Inflammatory macrophage treated with lipopolysaccharide for 4 hours (primary cell): ENCODE measurements around the gene CRY1.
"Not testable (repeated sequence)": the region's sequence is repeated elsewhere in the genome, so short reads cannot be mapped to it uniquely, and the experiment has no call there.

Source experiments
- DNase-seq: peaks from one replicate; pipeline ENCODE4 v3.0.0-alpha.2; 2020

The CRY1 gene

GRCh38 chr12:107064243-107064642 lies 29.1 kb downstream of the CRY1 start:
- DNase-seq, result no peak

DNA sequence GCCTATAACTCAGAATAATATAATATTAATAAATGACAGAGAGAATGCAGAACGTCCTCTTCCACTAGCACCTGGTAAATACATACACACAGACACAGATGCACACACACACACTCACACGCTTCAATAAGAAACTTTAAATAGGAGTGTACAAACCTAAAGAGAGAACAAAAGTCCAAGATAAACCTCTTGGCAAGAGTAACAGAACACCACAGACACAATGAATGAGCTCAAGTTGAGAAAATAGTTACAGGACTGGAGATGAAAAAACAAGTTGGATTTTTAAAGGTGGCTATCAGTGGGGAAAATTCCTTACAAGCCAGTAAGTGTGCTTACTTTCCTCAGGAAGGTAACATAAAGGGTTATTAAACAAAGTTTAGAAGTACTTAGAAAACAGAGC lies 35.2 kb downstream of the CRY1 start:
- no peak for DNase-seq

DNA sequence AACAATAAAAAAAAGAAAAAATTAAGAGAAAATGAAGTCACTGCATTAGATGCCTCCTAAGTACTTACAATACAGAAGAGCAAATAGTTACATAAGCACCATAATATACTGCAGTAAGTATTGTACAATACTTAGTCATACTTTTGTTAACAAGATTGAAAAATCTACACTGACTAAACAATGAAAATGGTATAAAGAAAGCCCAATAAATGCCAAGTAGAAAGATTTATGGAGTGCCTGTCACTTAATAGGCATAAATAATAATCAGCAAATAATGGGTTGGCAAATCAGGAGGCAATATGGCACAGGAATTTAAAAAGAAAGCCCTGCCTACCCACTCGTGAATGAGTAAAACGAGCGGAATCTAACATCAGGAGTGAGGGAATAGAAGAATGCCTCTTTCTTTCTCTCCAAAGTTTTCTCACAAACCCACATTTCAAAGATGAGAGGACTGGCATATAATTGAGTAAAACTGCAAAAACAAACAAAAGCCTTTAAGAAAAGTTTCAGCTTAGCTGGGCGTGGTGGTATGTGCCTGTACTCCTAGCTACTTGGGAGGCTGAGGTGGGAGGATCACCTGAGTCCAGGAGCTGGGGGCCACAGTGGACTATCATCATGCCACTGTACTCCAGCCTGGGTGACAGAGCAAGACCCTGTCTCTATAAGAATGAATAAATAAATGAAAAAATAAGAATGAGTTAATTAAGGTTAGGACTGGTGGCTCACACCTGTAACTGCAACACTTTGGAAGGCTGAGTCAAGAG lies 36.1 kb downstream of the CRY1 start:
- no peak for DNase-seq

- no peak for DNase-seq
These were observed 39.6 kb downstream of the CRY1 start for GRCh38 chr12:107053709-107054108.

GRCh38 chr12:107045186-107045585 lies 48.2 kb downstream of the CRY1 start:
- DNase-seq, result no peak

DNA sequence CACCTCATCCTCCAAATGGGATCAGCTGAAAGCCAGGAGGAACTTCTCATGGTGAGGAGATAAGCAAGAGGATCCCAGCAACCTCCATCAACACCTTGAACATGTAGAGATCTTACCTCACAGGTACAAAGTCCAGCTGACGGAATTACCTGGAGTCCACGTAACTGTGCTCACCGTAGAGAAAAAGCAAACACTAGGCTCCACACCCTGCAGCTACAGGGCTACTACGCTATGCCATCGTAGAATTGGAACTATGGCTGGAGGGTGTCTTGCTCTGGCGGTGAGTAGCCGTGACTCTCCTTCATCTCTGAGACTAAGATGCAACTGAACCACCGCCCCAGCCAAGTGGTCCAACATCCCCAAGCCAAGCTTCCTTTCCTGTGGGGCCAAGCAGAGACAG lies 50.5 kb downstream of the CRY1 start:
- no peak for DNase-seq

- peak; percentile 15 for DNase-seq
These were observed 57.6 kb downstream of the CRY1 start for GRCh38 chr12:107035733-107036132.

DNA sequence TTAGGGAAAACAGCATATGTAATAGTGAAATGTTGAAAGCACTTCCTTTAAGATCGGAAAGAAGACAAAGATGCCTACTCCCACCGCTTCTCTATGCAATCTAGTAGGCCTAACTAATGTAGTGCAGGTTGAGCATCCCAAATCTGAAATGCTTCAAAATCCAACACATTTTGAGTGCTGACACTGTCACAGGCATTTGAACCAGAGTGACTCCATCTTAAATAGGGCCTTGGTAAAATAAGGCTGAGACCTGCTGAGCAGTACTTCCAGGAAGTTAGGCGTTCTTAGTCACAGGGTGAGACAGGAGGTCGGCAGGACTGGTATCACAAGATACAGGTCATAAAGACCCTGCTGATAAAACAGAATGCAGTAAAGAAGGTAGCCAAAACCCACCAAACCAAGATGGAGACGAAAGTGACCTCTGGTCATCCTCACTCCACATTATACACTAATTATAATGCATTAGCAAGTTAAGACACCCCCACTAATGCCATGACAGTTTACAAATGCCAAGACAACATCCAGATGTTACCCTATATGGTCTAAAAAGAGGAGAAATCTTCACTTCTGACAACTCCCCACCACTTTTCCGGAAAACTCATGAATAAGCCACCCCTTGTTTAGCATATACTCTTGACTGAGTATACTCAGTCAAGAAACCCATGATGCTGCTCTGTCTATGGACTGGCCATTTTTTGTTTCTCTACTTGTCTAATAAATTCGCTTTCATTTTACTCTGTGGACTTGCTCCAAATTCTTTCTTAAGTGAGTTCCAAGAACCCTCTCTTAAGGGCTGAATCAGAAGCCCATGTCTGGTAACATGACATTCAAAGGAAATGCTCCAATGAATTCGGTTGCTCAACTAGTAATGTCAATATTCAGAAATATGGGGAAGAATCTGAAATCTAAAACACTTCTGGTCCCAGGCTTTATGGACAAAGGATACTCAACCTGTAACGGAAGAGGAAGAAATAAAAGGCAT lies 59.3 kb downstream of the CRY1 start:
- DNase-seq, result no peak

- DNase-seq, result no peak
These were observed 61.1 kb downstream of the CRY1 start for GRCh38 chr12:107032266-107032665.

- DNase-seq, result no peak
These were observed 62.3 kb downstream of the CRY1 start for GRCh38 chr12:107031061-107031460.

DNA sequence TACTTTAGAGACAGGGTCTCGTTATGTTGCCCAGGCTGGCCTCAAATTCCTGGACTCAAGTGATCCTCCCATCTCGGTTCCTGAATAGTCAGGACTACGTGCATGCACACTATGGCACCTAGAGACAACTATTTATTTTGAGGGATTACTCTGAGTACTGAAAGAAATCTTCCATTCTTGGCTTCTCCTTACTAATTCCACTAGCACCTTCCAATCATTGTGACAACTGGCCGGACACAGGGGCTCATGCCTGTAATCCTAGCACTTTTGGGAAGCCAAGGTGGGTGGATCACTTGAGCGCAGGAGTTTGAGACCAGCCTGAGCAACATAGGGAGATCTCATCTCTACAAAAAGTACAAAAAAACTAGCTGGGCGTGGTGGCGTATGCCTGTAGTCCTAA lies 64.3 kb downstream of the CRY1 start:
- no peak for DNase-seq

DNA sequence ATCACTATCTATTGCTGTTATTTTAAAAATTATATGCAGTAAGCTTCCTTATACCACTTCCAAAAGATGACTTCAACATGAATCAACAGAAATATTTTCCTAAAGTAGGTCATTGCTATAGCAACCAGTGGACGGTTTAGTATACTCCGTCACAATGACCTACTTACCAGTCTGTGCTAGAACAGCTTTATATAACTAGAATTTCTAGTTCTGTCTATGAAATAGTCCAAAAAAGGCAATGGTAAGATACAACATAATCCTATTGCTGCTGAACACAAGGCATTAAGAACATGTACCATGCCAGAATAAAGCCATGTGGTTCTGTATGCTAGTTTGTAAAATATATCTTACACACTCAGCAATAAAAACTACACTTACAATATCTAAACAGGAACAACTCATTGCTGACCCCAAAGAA lies 65.7 kb downstream of the CRY1 start:
- peak; percentile 58 for DNase-seq

DNA sequence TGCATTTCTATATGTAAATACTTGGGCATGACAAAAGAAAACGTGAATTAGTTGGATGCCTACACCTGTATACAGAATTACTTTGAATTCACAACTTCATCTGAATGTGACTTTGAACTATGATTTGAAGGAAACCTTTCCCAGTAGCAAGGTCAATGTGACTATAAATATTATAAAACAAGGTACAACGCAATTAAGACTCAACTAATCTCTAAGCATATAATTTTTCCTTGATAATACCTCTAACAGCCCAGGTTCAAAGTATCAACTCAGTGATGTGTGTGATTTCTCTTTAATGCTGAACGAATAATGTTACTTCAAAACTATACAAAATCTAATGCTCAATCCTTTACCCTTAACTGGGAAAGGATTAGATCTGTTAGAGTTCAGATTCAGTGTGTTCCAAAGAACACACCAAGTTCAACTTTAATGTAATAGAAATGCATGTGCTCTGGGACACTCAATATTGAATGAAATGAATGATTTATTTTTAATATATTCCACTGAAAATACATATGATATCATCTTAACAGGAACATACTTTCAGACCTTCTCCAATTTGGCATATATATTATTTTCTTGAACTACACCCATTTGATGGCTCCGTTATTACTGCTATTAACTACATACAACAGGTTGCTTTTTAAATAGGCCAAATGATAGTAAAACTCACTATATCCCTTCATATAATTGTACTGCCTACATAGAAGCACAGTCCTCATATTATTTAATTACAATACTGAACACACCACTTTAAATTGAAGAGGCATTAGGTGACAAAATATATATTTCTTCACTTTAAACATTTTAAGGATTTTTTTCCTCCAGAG lies 66.3 kb downstream of the CRY1 start:
- no peak for DNase-seq

GRCh38 chr12:107026356-107026755 lies 67.0 kb downstream of the CRY1 start:
- DNase-seq, result not testable (repeated sequence)

DNA sequence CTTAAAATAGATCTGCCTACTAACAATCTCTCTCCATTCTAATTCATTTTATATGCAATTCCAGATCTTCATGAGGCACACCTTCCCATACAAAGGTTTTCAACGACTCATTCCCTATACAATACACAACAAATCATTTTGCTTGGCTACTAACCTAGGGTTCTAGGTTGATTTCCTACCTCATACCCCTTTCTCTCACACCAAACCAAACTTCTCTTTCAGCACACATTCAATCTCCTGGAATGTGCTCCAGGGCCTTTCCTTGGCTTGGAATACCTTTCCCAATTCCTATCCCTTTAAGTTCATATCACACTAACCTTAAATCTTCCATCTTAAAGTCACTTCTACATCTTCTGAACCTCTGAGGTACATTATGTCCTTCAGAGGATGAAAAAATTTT lies 67.7 kb downstream of the CRY1 start:
- DNase-seq, result no peak

DNA sequence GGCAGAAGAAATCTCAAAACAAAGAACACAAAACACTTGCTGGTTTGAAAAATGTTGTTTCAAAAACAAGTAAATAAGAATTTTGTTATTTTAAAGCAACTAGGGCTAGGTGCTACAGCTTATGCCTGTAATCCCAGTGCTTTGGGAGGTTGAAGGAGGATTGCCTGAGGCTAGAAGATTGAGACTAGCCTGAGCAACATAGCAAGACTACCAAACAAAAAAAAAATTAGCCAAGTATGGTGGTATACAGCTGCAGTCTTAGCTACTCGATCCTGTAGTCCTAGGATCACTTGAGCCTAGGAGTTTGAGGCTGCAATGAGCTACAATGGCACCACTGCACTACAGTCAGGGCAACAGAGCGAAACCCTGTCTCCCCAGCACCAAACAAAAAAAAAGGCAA lies 73.8 kb downstream of the CRY1 start:
- no peak for DNase-seq

DNA sequence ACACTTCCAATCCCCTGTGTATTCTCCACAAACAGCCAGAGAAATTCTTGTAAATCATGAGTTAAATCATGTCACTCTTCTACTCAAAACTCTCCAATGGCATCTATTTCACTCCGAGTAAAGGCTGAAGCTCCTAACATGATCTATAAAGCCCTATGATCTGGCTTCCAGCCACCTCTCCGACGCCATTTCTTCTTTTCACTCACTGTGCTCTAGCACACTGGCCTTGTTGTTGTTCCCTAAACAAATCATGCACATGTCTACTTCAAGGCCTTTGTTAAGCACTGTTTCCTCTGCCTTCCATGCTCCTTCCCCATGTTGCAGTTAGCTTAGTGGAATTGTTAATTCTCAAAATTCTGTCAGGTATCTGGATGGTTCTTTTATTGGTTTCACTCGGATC lies 76.3 kb downstream of the CRY1 start:
- DNase-seq, result no peak

- no peak for DNase-seq
These were observed 79.3 kb downstream of the CRY1 start for GRCh38 chr12:107014055-107014454.

DNA sequence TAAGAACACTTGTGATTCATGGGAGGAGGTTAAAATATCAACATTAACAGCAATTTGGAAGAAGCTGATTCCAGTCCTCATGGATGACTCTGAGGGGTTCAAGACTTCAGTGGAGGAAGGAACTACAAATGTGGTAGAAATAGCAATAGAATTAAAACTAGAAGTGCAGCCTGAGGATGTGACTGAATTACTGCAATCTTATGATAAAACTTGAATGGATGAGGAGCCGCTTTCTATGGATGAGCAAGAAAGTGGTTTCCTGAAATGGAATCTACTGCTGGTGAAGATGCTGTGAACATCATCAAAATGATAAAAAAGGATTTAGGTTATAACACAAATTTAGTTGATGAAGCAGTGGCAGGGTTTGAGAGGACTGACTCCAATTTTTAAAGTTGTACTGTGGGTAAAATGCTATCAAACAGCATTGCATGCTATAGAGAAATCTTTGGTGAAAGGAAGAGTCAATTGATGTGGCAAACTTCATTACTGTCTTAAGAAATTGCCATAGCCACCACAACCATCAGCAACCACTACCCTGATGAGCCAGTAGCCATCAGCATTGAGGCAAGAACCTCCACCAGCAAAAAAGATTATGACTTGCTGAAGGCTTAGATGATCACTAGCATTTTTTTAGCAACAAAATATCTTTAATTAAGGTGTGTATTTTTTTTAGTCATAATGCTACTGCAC lies 80.5 kb downstream of the CRY1 start:
- DNase-seq, result no peak

DNA sequence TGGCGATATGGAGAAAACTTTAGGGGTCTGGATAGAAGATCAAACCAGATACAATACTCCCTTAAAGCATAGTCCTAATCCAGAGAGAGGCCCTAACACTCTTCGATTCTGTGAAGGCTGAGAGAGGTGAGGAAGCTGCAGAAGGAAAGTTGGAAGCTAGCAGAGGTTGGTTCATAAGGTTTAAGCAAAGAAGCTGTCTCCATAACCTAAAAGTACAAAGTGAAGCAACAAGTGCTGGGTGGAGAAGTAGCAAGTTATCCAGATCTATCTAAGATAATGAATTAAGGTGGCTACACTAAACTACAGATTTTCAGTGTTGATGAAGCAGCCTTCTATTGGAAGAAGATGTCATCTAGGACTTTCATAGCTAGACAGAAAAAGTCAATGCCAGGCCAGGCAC lies 81.8 kb downstream of the CRY1 start:
- no peak for DNase-seq

DNA sequence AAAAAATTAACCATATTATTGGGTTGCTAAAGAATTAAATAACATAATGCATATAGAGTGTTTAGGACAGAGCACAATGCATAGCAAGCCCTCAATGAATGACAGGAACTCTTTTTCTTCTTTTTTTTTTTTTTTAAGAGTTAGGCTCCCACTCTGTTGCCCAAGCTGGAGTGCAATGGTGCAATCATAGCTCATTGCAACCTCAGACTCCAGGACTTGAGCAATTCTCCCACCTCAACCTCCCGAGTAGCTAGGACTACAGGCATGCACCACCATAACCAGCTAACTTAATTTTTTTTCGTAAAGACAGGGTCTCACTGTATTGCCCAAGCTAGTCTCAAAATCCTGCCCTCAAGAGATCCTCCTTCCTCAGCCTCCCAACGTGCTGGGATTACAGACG lies 85.9 kb downstream of the CRY1 start:
- DNase-seq, result no peak

DNA sequence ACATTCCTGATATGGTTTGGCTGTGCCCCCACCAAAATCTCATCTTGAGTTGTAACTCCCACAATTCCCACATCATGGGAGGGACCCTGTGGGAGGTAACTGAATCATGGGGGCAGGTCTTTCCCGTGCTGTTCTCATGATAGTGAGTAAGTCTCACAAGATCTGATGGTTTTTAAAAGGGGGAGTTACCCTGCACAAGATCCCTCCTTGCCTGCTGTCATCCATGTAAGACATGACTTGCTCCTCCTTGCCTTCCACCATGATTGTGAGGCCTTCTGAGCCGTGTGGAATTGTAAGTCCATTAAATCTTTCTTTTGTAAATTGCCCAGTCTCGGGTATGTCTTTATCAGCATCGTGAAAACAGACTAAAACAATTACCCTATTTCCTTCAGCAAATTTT lies 90.7 kb downstream of the CRY1 start:
- not testable (repeated sequence) for DNase-seq

DNA sequence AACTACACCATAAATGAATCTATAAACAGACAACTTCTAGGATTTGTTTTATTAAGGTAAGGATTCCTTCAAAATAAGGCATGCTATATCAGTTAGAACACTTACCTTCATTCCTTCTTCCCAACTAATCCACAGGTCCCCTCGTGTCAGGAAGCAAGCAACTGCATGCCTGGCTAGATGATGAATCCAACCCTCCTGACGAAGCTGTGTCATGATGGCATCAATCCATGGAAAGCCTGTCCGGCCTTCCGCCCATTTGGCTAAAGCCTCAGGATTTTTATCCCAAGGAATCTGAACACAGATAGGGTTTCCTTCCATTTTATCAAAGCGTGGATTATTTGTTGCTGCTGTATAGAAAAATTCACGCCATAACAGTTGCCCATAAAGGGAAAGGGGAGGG lies 93.9 kb downstream of the CRY1 start:
- no peak for DNase-seq
